ENCODE results near the gene ARID1B.

Gene ARID1B

GRCh38 chr6:156994215-156995076, 217.3 kb downstream of the ARID1B start:
- DNase-seq, result no peak

DNA sequence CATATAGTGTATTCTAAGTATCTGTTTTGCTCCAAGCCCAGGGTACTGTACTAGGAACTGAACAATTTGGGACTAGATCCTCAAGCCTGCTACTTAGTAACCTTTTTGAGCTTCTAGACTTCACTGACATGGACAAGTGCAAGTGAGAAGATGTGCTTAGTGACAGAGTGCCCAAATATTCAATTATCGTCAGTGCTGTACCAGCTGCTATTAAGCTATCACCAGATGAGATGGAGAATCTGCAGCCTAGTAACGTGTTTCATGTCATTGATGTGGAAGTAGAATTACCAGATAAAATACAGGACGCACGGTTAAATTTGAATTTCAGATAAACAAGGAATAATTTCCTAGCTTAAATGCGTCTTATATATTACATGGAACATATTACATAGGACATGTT, 218.3 kb downstream of the ARID1B start:
- DNase-seq, result no peak

- DNase-seq, result no peak
Measured at GRCh38 chr6:156996265-156996664, 219.1 kb downstream of the ARID1B start.

GRCh38 chr6:156998794-156999330, 221.7 kb downstream of the ARID1B start:
- no peak for DNase-seq

DNA sequence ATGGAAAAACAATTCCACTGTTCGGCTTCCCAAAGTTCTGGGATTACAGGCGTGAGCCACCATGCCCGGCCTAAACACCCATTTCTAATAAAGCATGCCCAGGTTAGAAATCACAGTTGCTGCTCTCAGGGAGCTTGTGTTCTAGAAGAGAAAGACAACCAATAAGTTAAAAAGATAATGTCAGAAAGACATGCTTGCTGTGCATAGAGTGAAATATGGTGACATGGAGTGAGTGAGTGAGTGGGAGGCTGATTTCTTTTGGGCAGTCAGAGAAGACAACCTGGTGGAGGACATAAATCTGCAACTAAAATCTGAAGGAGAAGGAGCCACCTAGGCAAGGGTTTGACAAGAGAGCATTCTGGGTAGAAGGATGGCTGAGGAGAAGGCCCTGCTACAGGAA, 222.6 kb downstream of the ARID1B start:
- DNase-seq, result no peak

DNA sequence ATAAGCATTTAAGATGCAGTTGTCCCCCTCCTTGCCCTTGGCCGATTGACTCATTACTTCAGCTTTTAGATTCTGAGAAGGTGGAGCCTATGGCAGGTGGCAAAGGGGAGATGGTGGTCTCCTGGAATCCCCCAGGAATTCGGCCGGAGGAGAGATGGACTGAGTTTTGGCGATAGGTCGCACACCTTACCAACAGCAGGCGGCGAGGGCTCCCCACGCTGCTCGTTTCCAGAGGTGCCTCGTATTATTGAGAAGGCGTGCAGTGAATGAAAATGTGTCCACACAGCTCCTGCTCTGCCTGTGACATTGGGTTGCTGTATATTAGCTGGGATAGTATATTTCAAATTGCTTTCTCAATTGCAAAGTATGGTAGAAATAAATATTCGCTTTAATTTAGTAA, 224.5 kb downstream of the ARID1B start:
- DNase-seq, result no peak

DNA sequence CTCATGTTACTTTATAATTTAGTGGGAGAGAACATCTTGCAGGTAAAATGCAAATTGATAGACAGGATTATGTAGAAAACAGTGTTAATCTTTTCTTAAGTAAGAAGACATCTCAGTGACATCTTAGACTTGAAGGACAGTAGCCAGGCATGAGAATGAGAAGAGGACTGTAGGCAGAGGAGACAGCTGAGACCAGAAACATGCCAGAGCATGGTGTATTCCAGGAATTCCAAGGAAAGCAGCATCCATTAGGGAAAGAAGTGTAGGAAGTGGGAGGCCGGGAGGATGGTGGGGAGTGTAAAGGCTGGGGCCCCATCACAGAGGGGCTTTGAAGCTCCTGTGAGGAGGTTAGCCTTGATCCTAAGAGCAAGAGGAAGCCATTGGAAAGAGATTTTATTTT, 225.6 kb downstream of the ARID1B start:
- no peak for DNase-seq

- DNase-seq, result no peak
Measured at GRCh38 chr6:157005940-157006339, 228.8 kb downstream of the ARID1B start.

DNA sequence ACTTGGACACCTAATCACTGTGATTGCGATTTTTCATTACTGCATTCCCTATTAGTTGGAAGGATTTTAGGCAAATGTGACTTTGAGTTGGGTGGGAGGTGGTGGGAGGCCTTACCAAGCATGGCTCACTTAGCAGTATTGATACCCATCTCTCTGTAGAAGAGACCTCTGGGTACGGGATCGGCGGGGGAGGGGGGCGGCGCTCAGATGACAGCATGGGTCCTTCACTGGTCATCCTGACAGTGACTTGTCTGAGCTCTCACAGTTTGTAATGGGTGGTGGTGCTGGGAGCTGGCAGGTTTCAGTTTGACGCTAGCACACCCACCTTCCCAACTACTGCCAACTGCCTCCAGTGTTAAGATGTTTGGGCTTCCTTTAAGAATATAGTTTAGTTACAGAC, 231.4 kb downstream of the ARID1B start:
- no peak for DNase-seq

DNA sequence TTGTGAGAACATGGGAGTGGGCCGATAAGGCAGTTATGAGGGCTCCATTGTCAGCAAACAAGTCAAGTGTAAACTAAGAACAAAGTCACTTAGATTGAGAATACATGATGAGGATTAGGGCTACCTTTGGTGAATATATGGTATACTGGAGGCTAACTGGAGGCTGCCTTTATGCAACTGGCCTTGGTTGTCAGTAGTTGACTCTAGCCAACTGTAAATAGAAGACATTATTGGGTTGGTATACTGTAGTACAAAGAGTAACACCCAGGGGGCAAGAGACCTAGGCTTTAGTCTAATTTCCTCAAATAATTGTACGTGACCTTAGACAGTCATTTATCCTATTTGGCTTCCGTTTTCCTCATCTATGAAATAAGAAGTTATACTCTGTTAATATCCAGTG, 235.2 kb downstream of the ARID1B start:
- no peak for DNase-seq

DNA sequence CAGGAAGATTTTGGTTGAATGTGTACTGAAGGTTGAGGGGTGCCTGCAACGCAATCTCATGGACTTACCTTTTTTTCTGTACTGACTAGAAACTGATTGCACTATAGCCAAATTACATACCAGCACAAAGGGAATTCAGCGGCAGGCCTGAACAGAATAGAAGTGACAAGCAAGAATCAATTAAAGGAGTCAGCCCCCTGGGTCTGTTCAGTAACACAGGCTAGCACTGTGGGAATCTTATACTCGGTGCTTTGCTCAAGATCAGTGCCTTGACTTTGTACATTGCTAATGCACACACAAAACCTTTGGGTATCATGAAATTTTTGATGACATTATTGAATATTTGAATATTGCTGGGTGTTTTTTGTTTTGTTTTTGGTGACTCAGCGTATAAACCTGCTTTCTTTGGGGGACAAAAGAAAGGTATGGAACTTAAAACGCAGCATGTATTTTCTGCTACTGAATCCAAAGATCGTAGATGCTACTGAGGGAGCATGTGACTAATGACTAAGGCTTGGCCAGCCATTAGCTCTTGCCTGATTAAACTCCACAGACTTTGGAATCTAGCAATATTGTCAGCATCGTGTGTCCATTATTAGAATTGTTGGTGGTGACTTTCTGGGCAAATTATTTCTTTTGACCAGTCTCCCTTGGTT, 236.6 kb downstream of the ARID1B start:
- no peak for DNase-seq

GRCh38 chr6:157014871-157015270, 237.7 kb downstream of the ARID1B start:
- DNase-seq, result no peak

DNA sequence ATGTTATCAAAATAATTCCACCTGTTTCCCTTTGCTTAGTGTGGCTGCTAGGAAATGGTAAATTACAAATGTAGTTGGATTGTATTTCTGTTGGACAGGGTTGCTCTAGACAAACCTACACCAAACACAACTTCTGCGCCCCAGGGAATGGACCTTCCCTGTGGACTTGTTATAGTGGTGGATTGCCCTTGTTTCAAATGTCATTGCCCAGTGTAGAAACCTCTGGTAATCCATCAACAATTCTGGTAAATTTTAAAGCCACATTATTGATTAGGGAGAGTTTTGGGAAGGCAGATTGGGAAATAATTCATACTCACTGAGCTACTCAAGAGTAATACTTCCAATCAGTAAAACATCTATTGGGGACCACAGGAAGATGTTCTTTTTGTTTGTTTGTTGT, 239.8 kb downstream of the ARID1B start:
- DNase-seq, result no peak

GRCh38 chr6:157017861-157018260, 240.7 kb downstream of the ARID1B start:
- DNase-seq, result no peak

- DNase-seq, result peak; percentile 21
Measured at GRCh38 chr6:157019115-157019641, 242.0 kb downstream of the ARID1B start.

GRCh38 chr6:157019733-157020132, 242.6 kb downstream of the ARID1B start:
- peak; percentile 53 for DNase-seq

DNA sequence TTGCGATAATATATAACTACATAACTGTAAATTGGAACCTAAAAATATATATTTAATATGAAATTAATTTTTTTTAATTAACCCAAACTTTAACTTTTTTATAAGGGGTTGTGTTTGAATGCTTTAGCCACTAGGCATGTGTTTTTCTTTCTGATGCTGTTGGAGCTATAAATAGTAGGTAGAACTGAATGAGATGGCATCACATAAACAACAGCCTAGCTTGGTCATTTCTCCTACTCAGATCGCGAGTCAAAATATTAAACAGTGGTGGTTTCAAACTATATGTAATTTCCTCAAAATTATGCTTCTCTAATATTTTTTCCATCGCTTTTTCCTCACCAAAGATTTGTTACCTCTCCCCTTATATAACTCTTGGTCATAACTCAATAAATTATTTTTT, 243.2 kb downstream of the ARID1B start:
- peak; percentile 48 for DNase-seq

DNA sequence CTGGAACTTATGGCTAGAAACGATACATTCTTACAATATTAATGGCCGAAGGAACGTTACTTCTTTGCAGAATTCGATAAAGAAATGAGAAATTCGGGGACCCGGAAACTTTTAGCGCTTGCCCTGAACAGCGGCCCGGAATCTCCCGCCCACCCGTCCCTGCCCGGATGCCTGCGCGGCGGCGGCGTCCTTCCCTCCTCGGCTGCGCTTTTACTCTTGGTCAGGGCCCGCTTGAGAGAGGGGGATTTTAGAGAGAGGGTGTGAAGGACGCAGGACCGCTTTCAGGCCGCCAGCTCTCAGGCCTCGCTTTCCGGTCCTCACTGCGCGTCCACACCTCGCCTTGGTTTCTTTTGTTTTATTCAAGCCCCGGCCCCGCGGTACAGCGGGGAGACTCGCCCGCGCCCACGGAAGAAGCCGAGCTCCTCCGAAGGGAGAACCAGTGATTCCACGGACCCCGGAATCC, 243.7 kb downstream of the ARID1B start:
- DNase-seq, result peak; percentile 68

- peak; percentile 94 for DNase-seq
Measured at GRCh38 chr6:157021344-157021992, 244.3 kb downstream of the ARID1B start.

- peak; percentile 93 for DNase-seq
Measured at GRCh38 chr6:157021993-157022740, 245.0 kb downstream of the ARID1B start.

- no peak for DNase-seq
Measured at GRCh38 chr6:157023958-157024357, 246.8 kb downstream of the ARID1B start.

GRCh38 chr6:157024745-157025144, 247.6 kb downstream of the ARID1B start:
- DNase-seq, result no peak
